ENCODE measurements around the gene FRK. TPM values are rescaled to one million over a fixed set of nuclear protein-coding genes. Genes with fewer than 3 reads are reported as not detected.
A peak's percentile ranks its signal among the peaks of the same experiment; 100 is the strongest.
"Not testable (repeated sequence)": the region's sequence is repeated elsewhere in the genome, so short reads cannot be mapped to it uniquely, and the experiment has no call there.

FRK gene
- total RNA-seq, 1 donor from 2014 or later: 10.1 TPM

DNA sequence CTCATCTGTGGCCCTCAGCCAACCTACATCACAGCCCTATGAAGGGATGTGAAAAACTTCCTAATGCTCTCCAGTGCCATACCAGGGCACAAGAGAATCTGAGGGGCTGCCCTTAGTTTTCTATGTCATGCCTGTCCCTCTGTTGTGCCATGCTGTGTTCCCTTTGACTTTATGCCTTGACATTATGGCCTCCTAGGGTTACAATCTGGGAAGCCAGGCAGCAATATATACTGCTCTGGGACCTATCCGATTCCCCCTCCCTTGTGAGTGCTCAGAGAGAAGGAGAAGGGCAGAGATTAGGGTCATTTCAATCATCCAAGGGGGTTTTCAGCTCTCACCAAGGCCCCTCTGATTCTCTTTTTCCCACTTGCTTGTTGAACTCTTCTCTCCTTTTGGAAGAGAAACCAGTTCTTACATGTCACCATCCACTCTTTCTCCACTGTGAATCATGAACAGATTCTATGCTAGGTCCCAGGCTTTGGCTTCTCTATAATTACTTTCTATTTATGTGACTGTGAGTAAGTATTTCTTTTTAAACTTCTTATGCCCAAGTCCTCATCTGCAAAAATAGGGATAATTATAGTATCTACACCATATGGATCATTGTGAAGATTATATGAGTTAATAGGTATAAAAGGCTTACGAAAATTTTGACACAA is 14.2 kb upstream of the FRK start:
- peak; percentile 55 for DNase-seq (ENCODE audit: low read depth)

- peak; percentile 37 for DNase-seq (ENCODE audit: low read depth)
Observed at GRCh38 chr6:116073765-116074440, 13.2 kb upstream of the FRK start.

GRCh38 chr6:116072368-116072767 is 11.7 kb upstream of the FRK start:
- no peak for DNase-seq (ENCODE audit: low read depth)

DNA sequence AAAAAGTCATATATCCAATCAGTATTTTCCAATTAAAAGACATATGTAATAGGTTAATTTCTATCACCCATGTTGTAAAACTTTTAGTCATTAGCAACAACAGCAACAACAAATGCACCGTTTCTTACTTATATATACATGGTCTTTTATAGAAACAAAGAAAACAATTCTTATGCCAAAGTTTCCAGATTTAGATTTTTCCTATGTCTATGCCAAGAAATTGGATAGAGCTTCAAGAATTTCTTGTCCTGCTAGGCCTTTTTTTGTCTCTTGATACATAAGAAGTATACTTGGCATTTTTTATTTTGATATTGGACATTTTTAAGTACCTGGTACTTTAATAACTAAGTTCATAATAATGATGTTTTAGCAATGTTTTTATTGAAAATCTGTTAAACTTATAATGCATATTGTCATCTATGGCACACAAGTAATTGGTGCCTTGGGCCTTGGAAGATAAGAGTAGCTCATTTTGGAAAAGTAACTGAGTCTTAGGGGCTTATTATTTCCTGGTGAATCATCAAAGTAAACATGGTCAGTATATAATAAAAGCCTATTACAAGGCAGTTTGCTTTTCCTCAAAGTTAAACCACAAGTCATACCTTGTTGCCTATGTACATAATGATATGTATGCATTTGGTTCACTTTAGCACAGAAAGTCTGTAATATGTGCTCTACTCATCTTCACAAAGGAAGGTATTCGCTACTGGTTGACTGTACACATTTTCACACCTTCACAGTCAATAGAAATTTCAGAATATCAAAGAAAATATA is 10.1 kb upstream of the FRK start:
- DNase-seq (ENCODE audit: low read depth): no peak

- DNase-seq (ENCODE audit: low read depth): no peak
Observed at GRCh38 chr6:116070101-116070500, 9.4 kb upstream of the FRK start.

DNA sequence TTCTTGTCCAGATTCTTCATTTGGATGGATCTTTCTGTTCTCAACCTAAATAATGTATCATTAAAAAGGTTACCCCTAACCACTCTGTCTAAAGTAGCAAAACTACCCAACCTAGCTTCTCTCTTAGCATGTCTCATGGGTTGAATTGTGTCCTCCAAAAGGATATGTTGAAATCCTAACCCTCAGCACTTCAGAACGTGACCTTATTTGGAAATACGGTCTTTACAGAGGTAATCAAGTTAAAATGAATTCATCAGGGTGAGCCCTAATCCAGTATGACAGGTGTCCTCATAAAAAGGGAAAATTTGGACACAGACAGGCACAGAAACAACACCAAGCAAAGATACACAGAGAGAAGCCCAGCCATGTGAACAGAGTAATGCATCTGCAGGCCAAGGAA is 6.1 kb upstream of the FRK start:
- no peak for DNase-seq (ENCODE audit: low read depth)

DNA sequence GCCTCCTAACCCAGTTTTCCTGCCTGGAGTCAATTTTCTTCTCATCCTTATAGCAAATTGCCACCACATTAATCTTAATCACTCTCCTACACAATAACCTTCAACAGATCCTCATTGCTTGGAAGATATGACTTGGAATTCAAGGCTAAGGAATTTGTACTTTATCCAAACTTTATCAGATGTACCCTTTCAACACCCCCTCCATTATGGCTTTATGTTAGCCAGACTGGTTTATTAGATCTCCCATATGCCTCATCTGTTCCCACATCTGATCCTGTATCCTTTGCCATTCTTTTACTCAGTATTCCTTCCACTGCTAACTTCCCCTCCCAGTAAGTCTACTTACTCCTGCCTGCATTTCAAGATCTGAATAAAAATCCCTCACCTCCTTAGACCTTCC is 4.0 kb upstream of the FRK start:
- DNase-seq (ENCODE audit: low read depth): no peak

DNA sequence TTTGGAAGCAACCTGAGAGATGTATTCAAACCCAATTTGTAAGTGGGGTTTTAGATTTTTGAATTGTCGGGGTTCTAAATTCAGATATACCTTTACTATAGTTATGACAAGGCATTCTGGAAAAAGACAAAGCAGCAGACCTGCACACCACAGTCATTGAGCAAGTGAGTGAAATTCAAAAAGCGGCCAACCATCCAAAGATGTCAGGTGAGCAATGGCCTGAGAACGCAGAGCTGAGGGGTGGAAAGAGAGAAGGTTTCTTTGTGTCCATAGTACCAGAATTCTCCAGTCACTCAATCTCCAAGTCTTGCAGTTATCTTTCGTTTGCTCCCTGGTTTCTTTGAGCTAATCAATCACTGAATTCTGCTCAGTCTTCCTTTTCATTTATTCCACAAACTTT is 1.8 kb upstream of the FRK start:
- DNase-seq (ENCODE audit: low read depth): no peak

- peak; percentile 77 for DNase-seq (ENCODE audit: low read depth)
Observed at GRCh38 chr6:116059713-116060571, 749 bp downstream of the FRK start.

- no peak for DNase-seq (ENCODE audit: low read depth)
Observed at GRCh38 chr6:116057766-116058165, 2.9 kb downstream of the FRK start.

GRCh38 chr6:116055513-116055912 is 5.2 kb downstream of the FRK start:
- no peak for DNase-seq (ENCODE audit: low read depth)

DNA sequence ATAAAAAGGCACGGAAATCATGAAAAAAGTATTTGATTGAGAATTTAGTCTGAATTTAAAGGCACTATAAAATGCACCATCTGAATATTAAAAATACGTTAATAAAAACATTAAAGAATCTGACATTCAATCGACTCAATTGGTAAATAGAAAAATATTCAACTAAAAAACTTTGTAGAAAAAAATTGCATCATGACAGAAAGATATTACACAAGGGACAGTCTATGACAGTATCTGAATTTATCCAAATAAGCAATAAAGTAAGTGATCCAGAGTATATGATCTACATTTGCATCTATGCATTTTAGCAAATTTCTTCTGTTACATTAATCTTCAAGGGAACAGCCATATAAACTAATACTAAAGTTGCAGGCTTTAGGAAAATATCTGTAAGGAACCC is 9.4 kb downstream of the FRK start:
- no peak for DNase-seq (ENCODE audit: low read depth)

DNA sequence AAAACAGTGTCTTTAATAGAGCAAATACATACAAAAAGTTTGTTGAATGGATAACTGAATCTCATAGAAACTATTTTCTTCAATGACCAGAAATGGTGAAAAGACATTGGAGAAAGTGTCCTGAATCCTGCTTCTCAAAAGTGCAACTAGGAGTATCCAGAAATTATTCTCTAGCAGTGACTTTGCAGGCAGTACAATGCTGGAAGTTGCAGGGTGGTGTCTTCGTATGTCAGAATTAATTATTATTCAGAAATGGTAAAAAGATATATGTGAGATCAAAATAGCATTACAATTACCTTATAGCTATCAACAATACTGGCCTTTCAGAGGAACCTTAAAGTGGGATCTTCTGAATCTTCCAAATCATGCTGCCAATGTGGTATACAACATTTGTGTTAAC is 10.0 kb downstream of the FRK start:
- no peak for DNase-seq (ENCODE audit: low read depth)

GRCh38 chr6:116049321-116049720 is 11.4 kb downstream of the FRK start:
- DNase-seq (ENCODE audit: low read depth): no peak

DNA sequence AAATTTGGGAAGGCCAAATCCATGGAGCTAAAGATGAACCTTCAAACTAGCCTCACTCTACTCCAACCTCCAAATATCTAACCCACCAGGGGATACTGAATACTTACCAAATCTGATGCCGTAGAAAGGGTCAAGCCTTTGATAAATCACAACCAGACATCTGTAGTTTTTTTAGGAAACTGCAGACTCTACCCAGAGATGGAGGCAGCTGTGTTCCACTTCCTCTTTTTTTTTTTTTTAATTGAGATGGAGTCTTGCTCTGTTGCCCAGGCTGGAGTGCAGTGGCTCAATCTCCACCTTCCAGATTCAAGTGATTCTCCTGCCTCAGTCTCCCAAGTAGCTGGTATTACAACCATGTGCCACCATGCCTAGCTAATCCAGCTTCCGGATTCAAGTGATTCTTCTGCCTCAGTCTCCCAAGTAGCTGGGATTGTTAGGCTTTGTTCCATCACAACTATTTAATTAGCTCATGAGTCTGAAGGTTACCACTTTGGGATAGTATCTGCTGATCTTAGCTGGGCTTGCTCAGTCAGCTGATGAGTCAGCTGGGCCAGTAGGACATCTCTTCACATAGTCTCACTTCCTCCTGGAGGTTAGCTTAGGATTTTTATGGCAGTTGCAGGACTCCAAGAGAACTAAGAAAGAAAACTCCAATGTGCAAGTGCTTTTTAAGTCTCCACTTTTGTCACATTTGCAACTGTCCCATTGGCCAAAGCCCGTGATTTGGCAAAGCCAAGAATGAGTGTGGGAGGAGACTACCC is 13.3 kb downstream of the FRK start:
- DNase-seq (ENCODE audit: low read depth): no peak

- no peak for DNase-seq (ENCODE audit: low read depth)
Observed at GRCh38 chr6:116046737-116047136, 14.0 kb downstream of the FRK start.

DNA sequence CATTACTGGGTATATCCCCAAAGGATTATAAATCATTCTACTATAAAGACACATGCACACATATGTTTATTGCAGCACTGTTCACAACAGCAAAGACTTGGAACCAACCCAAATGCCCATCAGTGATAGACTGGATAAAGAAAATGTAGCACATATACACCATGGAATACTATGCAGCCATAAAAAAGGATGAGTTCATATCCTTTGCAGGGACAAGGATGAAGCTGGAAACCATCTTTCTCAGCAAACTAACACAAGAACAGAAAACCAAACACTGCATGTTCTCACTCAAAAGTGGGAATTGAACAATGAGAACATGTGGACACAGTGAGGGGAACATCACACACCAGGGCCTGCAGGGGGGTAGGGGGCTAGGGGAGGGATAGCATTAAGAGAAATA is 14.4 kb downstream of the FRK start:
- DNase-seq (ENCODE audit: low read depth): not testable (repeated sequence)

- DNase-seq (ENCODE audit: low read depth): no peak
Observed at GRCh38 chr6:116041934-116042333, 18.8 kb downstream of the FRK start.

- no peak for DNase-seq (ENCODE audit: low read depth)
Observed at GRCh38 chr6:116040993-116041392, 19.7 kb downstream of the FRK start.

- DNase-seq (ENCODE audit: low read depth): no peak
Observed at GRCh38 chr6:116036885-116037284, 23.8 kb downstream of the FRK start.
